ENCODE results near the gene ZNF646.

Gene ZNF646

GRCh38 chr16:31106509-31107464, 32.6 kb downstream of the ZNF646 start:
- no peak for DNase-seq (ENCODE audit: insufficient read length, low spot score)
- FAIRE-seq = no peak

GRCh38 chr16:31107465-31107867, 33.2 kb downstream of the ZNF646 start:
- TF ChIP-seq CTCF (IDR thresholded peaks at IDR 0.05; ENCODE audit: insufficient read depth, missing control alignments) = no peak
- FAIRE-seq (no peak), DNase-seq (ENCODE audit: insufficient read length, low spot score) (no peak)

More at GRCh38 chr16:31106509-31107464, 32.6 kb downstream of the ZNF646 start:
- no peak for TF ChIP-seq CTCF (IDR thresholded peaks at IDR 0.05; ENCODE audit: insufficient read depth, missing control alignments)

- TF ChIP-seq CTCF (IDR thresholded peaks at IDR 0.05; ENCODE audit: insufficient read depth, missing control alignments) = no peak
- DNase-seq (ENCODE audit: insufficient read length, low spot score) = peak; percentile 88
- FAIRE-seq = no peak
Observed at GRCh38 chr16:31108035-31108793, 34.0 kb downstream of the ZNF646 start, which contains the start of gene BCKDK. BCKDK (plus strand) TSS chr16:31108386; CDS start chr16:31109224, 838 bp downstream.

GRCh38 chr16:31108794-31109558, 34.8 kb downstream of the ZNF646 start:
- DNase-seq (ENCODE audit: insufficient read length, low spot score) (no peak), FAIRE-seq (no peak)
- no peak for TF ChIP-seq CTCF (IDR thresholded peaks at IDR 0.05; ENCODE audit: insufficient read depth, missing control alignments)

GRCh38 chr16:31109622-31110021, 35.4 kb downstream of the ZNF646 start:
- no peak for FAIRE-seq
- DNase-seq (ENCODE audit: insufficient read length, low spot score) = no peak
- no peak for TF ChIP-seq CTCF (IDR thresholded peaks at IDR 0.05; ENCODE audit: insufficient read depth, missing control alignments)

- FAIRE-seq (no peak), DNase-seq (ENCODE audit: insufficient read length, low spot score) (no peak)
- no peak for TF ChIP-seq CTCF (IDR thresholded peaks at IDR 0.05; ENCODE audit: insufficient read depth, missing control alignments)
Observed at GRCh38 chr16:31110106-31111034, 36.1 kb downstream of the ZNF646 start.

Data from D721Med (cell line).